Activated naive CD4-positive, alpha-beta T cell treated with Interleukin-2 at 50 U/mL for 16 hours (primary cell): ENCODE measurements around the gene HAX1.
"Not testable (repeated sequence)": the region's sequence is repeated elsewhere in the genome, so short reads cannot be mapped to it uniquely, and the experiment has no call there.

Source experiments
- DNase-seq: peaks from one replicate; pipeline ENCODE4 v3.0.0-alpha.2; 2020

The HAX1 gene

DNA sequence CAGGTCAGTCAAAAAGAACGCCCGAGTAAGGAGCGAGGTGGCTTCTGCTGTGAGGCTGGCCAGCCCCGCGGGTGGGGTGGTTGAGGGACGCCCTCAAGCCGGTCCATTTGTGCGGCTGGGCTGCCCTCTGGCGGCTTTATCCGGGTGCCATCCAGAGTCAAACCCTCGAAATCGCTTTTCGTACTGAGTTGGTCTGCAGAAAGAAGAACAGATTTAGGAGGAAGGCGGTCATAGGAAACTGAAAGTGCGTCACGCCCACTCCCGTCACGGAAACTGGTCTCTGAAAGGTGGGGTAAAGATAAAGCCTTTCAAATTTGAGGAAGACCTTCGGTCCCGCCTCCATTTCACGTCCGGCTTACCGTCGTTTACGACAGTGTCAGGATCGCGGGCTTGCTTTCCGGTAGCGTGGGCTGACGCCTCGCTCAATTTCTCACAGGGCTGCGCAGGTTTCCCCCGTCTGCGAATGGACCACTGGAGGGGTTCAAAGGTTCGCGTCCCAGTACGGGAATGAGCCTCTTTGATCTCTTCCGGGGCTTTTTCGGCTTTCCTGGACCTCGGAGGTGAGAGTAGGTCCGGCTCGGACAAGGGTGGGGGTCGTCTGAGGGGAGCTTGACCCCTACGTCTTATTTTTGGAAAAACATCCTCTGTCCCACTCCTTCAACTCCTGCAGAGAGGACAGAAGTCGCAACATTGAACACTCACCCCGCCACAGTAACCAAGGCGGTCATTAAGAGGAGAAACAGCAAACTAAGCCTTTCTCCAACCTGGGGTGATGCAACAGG, at the start of gene HAX1:
Gene HAX1 (plus strand): TSS at position 413 of the 782 bp plus-strand sequence. CDS start 95 bp downstream, at position 508.
- peak; percentile 98 for DNase-seq

GRCh38 chr1:154222918-154223317, 49.5 kb upstream of the HAX1 start:
- DNase-seq, result no peak

GRCh38 chr1:154223621-154224020, 48.8 kb upstream of the HAX1 start:
- no peak for DNase-seq

DNA sequence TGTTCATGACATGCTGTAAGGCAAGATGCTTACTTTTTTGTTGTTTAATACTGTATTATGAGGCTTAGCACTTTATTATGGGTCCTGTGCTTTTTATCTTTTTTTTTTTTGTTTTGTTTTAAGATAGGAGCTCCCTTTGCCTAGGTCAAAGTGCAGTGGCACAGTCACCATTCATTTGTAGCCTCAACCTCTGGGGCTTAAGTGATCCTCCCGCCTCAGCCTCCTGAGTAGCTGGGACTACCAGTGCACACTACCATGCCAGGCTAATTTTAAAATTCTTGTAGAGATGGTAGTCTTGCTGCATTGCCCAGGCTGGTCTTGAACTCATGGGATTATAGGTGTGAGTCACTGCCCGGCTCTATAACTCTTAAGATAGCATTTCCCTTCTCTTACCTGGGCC, 47.1 kb upstream of the HAX1 start:
- DNase-seq, result no peak

DNA sequence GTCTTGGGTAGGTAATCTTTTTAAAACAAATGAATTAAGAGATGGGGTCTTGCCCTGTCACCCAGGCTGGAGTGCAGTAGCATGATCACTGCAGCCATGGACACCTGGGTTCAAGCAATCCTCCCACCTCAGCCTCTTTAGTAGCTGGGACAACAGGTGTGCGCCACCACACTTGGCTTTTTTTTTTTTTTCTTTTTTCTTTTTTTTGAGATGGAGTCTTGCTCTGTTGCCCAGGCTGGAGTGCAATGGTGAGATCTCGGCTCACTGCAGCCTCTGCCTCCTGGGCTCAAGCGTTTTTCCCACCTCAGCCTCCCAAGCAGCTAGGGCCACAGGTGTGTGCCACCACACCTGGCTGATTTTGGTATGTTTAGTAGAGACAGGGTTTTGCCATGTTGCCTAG, 41.3 kb upstream of the HAX1 start:
- not testable (repeated sequence) for DNase-seq

DNA sequence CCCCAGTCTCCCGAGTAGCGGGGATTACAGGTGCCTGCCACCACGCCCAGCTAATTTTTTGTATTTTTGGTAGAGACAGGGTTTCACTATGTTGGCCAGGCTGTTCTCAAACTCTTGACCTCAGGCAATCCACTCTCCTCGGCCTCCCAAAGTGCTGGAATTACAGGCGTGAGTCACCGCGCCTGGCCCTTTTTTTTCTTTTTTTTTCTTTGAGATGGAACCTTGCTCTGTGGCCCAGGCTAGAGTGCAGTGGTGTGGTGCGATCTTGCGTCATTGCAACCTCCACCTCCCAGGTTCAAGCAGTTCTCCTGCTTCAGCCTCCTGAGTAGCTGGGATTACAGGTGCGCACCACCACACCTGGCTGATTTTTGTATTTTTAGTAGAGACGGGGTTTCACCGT, 39.3 kb upstream of the HAX1 start:
- not testable (repeated sequence) for DNase-seq

DNA sequence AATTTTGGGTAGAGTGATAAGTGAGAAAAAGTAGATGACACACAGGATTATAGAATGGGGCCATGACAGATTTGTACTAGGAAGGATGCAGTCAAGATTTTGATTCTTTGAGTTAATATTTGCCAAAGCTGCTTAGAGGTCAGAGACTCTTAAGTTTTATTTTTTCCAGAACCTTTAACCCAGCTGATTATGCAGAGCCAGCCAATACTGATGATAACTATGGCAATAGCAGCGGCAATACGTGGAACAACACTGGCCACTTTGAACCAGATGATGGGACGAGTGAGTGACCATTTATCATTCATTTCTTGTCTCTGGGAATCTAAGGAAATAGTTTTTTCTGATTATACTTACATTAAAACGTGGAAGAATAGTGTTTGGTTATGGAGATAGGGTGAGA, 35.6 kb upstream of the HAX1 start:
- no peak for DNase-seq

GRCh38 chr1:154237435-154237834, 35.0 kb upstream of the HAX1 start:
- DNase-seq, result no peak

DNA sequence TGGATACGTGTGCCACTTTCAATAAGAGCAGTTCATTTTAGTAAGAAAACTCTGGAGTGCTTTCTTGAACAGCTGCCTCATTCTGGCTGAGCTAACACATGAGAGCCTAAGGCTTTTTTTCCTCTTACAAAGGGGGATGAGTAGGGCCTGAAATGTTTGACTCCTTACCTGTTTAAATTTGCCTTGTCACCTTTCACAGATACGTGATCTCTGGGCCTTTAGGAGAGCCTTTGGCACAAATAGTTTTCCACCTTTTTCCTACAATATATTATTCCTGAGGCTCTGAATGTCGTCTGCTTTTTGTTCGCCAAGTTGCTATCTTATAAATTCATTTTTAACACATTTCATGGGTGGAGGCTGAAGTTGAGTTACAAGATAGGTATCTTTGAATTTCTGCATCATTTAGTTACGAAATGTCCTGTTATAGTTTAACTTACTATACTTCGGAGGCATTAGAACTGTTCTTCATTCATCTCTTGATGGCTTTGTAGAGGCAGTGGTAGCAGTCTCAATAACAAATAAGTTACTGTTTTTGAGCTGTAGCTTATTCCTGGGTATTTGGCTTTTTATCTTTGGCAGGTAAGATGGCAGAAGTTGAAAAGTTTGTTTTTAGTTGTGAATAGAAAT, 34.4 kb upstream of the HAX1 start:
- DNase-seq, result no peak

DNA sequence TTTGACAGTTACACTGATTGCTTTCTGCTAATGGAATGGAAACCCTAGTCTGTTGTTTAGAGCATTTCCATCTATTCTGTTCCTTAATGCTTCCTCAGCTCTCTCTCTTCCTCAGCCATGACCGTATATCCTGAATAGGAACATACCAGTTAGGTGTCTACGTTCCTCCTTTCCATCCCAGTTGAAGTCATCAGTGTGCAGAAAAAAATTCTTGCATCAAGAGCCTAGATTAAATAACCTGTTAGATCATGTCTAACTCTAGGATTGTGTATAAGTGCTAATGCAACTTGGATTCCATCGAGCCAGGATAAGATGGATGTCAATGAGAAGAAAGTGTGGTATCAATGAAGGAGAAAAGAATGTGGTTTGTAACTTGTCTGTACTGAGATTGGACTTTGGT, 32.9 kb upstream of the HAX1 start:
- no peak for DNase-seq

DNA sequence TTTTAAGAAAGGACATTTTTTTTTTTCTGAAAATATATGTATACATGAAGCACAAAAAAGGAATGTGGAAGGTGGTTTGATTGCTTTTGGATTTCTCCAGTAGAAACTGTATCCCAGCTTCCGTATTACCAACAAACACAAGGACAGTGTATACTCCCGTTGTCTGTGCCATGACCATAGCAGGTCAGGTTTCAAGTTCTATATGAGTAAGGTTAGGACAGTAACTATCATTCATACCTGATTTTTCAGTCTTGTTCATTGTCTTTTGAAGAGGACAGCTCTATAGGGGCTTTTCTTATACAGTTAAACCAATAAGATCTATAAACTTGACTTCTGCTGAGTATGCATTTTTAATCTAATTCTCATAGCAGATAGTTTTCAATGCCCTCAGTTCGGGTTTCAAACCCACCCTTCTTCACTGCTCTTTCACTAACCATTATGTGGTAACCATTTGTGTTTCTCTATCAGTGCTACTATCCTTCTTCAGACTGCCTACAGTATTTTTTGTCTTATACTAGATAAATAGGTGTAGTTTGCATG, 32.1 kb upstream of the HAX1 start:
- no peak for DNase-seq

DNA sequence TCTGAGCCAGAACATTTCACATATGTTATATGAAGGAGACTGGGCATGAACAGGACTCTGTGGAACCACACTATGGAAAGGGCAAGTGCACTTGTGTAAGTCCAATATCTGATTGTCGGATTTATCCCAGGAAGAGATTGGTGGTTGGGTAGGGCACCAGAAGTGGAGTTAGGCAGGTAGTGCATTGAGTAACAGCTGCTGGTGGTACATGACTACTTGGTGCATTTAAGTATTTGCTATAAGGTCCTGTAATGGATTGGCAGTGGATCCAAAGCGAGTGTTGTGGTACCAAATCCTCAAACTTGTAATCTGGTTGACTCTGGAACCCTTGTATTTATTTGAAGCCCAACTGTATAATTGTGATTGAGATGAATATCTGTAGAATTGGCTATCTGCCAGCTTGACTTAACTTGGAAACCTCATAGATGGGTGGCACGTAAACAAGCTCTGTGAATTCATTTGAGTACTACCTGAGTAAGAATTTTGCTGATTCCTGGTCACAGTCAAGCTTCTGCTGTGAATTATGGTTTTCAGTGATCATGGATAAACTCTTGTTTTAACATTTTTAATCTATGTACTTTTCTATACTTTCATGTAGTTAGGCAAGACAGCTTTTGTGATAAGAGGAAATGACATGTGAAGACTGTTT, 30.6 kb upstream of the HAX1 start:
- no peak for DNase-seq

GRCh38 chr1:154253671-154254070, 18.8 kb upstream of the HAX1 start:
- no peak for DNase-seq

DNA sequence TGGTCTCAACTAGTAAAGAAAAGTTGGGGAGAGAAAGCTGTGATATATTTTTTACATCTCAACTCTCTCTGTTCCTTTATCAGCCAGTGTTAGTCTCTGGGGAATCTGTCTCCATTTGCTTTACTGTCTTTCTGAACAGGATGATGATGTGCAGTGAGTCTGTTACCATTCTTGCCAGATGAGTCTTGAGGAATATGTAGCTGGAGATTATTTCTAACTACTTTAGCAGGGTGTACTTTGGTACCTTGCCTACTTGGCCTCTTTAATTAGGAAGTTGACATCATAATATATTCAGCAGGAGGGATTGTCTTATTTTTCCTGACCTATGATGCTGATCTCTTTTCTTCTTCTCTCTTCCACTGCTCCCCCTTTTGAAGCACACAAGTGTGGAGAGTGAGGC, 15.7 kb upstream of the HAX1 start:
- DNase-seq, result no peak

DNA sequence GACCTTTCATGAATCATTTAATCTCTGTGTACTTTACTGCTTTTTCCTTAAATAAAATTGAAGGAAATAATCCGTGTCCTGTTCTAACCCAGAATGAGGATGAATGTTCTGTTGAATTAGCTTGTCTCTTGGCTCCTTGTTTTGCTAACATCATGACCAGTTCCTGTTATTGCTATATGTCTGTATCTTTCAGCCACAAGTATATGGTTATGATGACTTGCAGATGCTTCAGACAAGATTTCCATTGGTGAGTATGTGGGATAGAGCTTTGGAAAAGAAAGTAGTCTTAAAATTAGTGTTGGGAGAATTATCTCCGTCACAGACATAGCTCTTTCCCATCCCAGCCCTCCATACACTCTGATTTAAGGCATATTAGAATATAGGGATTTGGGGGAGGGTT, 13.6 kb upstream of the HAX1 start:
- no peak for DNase-seq

GRCh38 chr1:154260127-154260526, 12.3 kb upstream of the HAX1 start:
- no peak for DNase-seq

- no peak for DNase-seq
These were observed 8.7 kb upstream of the HAX1 start for GRCh38 chr1:154263465-154264332.

DNA sequence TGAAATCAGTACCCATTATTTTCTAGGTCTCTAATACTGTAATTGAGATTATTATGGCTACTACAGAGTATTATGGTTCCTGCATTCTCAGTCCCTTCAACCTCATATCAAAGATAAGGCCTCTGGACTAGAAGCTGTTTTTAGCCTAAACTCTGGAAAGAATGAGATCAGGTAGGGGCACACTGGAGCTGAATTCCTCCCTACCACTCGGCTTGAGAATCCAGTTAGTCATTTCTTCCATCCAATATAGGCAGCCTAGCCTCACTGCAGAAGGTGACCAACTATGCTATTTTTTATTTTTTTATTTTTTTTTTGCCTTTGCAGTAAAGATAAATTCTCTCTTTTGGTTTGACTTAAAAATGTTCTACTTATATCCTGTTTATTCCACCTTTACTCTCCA, 8.0 kb upstream of the HAX1 start:
- no peak for DNase-seq

DNA sequence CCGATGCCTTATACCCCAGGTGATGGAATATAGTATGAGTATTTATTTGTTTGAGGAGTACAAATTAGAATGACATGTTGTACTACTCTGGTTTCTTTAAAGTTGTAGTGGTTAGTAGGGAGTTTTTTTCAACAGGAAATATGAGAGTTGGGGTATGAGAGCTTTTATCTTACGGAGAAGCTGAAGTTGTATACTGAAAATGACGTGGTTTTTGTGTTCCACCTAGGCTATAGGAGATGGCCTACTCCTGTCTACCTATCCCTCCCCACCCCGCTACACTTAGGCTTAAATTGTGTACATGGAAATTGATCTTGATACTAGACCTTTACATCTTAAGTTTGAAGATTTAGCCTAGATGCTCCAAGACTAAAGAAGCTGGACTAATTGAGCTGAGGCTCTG, 6.8 kb upstream of the HAX1 start:
- no peak for DNase-seq

GRCh38 chr1:154270833-154271232, 1.6 kb upstream of the HAX1 start:
- DNase-seq, result no peak

DNA sequence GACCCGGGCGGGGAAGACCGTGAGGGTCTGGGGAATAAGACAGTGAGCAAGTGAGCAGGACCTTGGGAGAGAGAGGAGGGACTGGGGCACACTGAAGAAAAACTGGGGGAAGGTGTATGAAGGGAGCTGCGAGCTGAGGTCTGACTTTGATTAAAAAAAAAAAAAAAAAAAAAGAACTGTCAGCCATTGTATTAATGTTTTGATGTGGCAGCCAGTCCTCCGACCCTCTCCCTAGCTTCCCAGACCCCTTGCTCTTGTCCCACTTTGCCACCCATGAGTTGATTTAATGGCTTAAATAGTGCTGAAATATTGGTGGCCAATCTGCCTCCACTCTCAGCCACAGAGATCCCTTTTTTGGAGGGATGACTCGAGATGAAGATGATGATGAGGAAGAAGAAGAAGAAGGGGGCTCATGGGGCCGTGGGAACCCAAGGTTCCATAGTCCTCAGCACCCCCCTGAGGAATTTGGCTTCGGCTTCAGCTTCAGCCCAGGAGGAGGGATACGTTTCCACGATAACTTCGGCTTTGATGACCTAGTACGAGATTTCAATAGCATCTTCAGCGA, 652 bp downstream of the HAX1 start:
- no peak for DNase-seq

DNA sequence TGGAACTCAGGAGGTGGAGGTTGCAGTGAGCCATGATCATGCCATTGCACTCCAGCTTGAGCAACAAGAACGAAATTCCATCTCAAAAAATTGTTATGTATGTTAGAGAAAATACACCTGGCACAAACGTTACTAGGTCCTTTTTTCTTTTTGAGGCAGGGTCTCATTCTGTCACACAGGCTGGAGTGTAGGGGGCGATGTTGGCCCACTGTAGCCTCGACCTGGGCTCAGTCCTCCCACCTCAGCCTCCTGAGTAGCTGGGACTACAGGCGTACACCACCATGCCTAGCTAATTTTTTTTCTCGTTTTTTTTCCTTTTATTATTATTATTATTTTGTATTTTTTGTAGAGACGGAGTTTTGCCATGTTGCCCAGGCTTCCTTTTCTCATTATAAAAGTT, 4.4 kb downstream of the HAX1 start:
- DNase-seq, result peak; percentile 25

DNA sequence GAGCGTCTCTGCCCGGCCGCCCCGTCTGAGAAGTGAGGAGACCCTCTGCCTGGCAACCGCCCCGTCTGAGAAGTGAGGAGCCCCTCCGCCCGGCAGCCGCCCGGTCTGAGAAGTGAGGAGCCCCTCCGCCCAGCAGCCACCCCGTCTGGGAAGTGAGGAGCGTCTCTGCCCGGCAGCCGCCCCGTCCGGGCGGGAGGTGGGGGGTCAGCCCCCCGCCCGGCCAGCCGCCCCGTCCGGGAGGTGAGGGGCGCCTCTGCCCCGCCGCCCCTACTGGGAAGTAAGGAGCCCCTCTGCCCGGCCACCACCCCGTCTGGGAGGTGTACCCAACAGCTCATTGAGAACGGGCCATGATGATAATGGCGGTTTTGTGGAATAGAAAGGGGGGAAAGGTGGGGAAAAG, 15.2 kb downstream of the HAX1 start:
- not testable (repeated sequence) for DNase-seq
